ENCODE measurements around the gene ADNP. TPM values are rescaled to one million over a fixed set of nuclear protein-coding genes. Genes with fewer than 3 reads are reported as not detected.

Gene ADNP
- polyA plus RNA-seq, 3 donors, result 1.4 to 16.6 (median 3.3) TPM

GRCh38 chr20:50885781-50886180, 45.5 kb downstream of the ADNP start:
- Histone ChIP-seq H2AFZ (ENCODE audit: insufficient read depth, low read depth, low read length, poor library complexity, severe bottlenecking) (no peak overlapping the region), H3K79me2 (ENCODE audit: insufficient read depth, low read length) (no peaks in the 10 kb centered on the region), H3K9ac (ENCODE audit: insufficient read depth, low read length, poor library complexity, severe bottlenecking) (no peak overlapping the region), H3K27me3 (ENCODE audit: control insufficient read depth in 2 of 2, insufficient read depth in 2 of 2, low read length in 2 of 2) (no peaks in the 10 kb centered on the region), H3K4me2 (replicated peaks; ENCODE audit: extremely low read depth, low read length, poor library complexity, severe bottlenecking) (no peak overlapping the region), H3K4me1 (ENCODE audit: control insufficient read depth in 1 of 2, insufficient read depth in 2 of 2, low read length in 2 of 2) (no peaks in the 10 kb centered on the region), H3K9me3 (replicated peaks in 1 of 2; ENCODE audit: control insufficient read depth in 1 of 2, insufficient read depth in 1 of 2, low read length in 2 of 2) (no peaks in the 10 kb centered on the region), H3K4me3 (replicated peaks in 1 of 3; ENCODE audit: low read depth in 2 of 3, low read length in 3 of 3) (no peak overlapping the region), H4K20me1 (ENCODE audit: insufficient read depth, low read length) (peaks cover 27% of the 10 kb centered on the region), H3K27ac (ENCODE audit: low read depth in 1 of 2, low read length in 2 of 2) (no peak overlapping the region), H3K36me3 (replicated peaks in 1 of 2; ENCODE audit: control insufficient read depth in 1 of 2, insufficient read depth in 2 of 2, low read length in 2 of 2) (peaks cover 19 to 35% of the 10 kb centered on the region in 2 donors)
- Mint-ChIP-seq H3K4me1 (no peaks in the 10 kb centered on the region), H3K36me3 (peaks cover 23 to 26% of the 10 kb centered on the region in 2 donors), H3K27ac (no peak overlapping the region), H3K27me3 (ENCODE audit: low read depth in 3 of 3) (peaks cover 0 to 6% (median 0%) of the 10 kb centered on the region in 3 donors), H3K9me3 (peaks cover 0 to 7% (median 0%) of the 10 kb centered on the region in 7 donors), H3K4me3 (no peak overlapping the region)
- intact Hi-C loops (cut with micrococcal nuclease), result no loop called here
- TF ChIP-seq, protein P1, sequence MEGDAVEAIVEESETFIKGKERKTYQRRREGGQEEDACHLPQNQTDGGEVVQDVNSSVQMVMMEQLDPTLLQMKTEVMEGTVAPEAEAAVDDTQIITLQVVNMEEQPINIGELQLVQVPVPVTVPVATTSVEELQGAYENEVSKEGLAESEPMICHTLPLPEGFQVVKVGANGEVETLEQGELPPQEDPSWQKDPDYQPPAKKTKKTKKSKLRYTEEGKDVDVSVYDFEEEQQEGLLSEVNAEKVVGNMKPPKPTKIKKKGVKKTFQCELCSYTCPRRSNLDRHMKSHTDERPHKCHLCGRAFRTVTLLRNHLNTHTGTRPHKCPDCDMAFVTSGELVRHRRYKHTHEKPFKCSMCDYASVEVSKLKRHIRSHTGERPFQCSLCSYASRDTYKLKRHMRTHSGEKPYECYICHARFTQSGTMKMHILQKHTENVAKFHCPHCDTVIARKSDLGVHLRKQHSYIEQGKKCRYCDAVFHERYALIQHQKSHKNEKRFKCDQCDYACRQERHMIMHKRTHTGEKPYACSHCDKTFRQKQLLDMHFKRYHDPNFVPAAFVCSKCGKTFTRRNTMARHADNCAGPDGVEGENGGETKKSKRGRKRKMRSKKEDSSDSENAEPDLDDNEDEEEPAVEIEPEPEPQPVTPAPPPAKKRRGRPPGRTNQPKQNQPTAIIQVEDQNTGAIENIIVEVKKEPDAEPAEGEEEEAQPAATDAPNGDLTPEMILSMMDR (IDR thresholded peaks at IDR 0.05), result no peak
- WGBS (ENCODE audit: insufficient coverage), result 92% methylated on average over 4 of the region's 5 CpGs
- DNase-seq, result no peak

- Histone ChIP-seq H3K79me2 (ENCODE audit: insufficient read depth, low read length) (no peaks in the 10 kb centered on the region), H3K4me2 (replicated peaks; ENCODE audit: extremely low read depth, low read length, poor library complexity, severe bottlenecking) (no peak overlapping the region), H3K27ac (ENCODE audit: low read depth in 1 of 2, low read length in 2 of 2) (no peak overlapping the region), H3K4me1 (ENCODE audit: control insufficient read depth in 1 of 2, insufficient read depth in 2 of 2, low read length in 2 of 2) (no peaks in the 10 kb centered on the region), H4K20me1 (ENCODE audit: insufficient read depth, low read length) (peaks cover 27% of the 10 kb centered on the region), H3K27me3 (ENCODE audit: control insufficient read depth in 2 of 2, insufficient read depth in 2 of 2, low read length in 2 of 2) (no peaks in the 10 kb centered on the region), H2AFZ (ENCODE audit: insufficient read depth, low read depth, low read length, poor library complexity, severe bottlenecking) (no peak overlapping the region), H3K9ac (ENCODE audit: insufficient read depth, low read length, poor library complexity, severe bottlenecking) (no peak overlapping the region), H3K9me3 (replicated peaks in 1 of 2; ENCODE audit: control insufficient read depth in 1 of 2, insufficient read depth in 1 of 2, low read length in 2 of 2) (no peaks in the 10 kb centered on the region), H3K4me3 (replicated peaks in 1 of 3; ENCODE audit: low read depth in 2 of 3, low read length in 3 of 3) (no peak overlapping the region), H3K36me3 (replicated peaks in 1 of 2; ENCODE audit: control insufficient read depth in 1 of 2, insufficient read depth in 2 of 2, low read length in 2 of 2) (peaks cover 18 to 28% of the 10 kb centered on the region in 2 donors)
- peaks cover 0 to 6% (median 0%) of the 10 kb centered on the region in 3 donors for H3K27me3 Mint-ChIP-seq (ENCODE audit: low read depth in 3 of 3)
- no peak overlapping the region for H3K4me3 Mint-ChIP-seq
- H3K4me1 Mint-ChIP-seq, result no peaks in the 10 kb centered on the region
- DNase-seq, result no peak
- TF ChIP-seq, protein P1 (IDR thresholded peaks at IDR 0.05), result no peak
- H3K36me3 Mint-ChIP-seq, result peaks cover 18 to 21% of the 10 kb centered on the region in 2 donors
- H3K9me3 Mint-ChIP-seq, result peaks cover 0 to 7% (median 0%) of the 10 kb centered on the region in 7 donors
- H3K27ac Mint-ChIP-seq, result no peak overlapping the region
- WGBS (ENCODE audit: insufficient coverage), result 89% methylated on average over 6 of the region's 7 CpGs
- intact Hi-C loops (cut with micrococcal nuclease), result no loop called here
Measured at GRCh38 chr20:50885068-50885467, 46.2 kb downstream of the ADNP start.
